ENCODE data around the gene KRT17.
"Not testable (repeated sequence)": the region's sequence is repeated elsewhere in the genome, so short reads cannot be mapped to it uniquely, and the experiment has no call there.

The KRT17 gene

DNA sequence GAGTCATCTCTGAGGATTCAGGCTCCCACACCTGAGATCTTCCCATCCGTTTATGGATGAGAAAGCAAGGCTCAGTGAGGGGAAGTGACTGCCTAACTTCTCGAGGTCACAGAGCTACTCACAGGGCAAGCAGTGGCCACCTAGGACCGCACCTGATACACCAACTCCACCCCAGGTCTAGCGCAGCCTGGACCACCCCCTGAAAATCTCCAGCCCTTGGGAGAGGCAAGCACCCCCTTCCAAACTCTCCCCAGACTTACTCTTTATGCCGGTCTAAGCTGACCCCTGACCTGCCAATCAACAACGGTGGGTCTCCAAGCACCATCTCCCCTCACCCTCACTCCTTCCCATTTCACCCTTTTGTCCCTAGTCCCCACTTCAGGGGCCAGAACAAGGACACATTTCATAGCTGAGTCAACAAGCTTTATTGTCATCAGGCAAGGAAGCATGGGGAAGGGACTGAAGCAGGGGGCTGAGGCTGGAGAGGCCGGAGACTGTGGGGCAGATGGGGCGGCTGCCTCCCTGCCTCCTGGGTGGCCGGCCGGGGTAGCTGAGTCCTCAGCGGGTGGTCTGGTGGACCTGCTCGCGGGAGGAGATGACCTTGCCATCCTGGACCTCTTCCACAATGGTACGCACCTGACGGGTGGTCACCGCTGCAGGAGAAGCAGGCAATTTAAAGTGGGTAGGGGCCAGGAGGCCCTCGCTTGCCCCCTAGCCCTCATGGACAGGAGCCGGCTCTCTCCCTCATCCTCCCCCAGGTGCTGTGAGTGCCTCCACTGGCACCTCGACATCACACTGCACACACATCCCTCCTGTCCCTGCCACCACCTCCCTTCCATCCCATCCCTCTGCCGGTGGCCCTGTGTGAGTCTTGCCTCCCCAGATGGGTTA is 5.1 kb downstream of the KRT17 start:
- no peak for DNase-seq

DNA sequence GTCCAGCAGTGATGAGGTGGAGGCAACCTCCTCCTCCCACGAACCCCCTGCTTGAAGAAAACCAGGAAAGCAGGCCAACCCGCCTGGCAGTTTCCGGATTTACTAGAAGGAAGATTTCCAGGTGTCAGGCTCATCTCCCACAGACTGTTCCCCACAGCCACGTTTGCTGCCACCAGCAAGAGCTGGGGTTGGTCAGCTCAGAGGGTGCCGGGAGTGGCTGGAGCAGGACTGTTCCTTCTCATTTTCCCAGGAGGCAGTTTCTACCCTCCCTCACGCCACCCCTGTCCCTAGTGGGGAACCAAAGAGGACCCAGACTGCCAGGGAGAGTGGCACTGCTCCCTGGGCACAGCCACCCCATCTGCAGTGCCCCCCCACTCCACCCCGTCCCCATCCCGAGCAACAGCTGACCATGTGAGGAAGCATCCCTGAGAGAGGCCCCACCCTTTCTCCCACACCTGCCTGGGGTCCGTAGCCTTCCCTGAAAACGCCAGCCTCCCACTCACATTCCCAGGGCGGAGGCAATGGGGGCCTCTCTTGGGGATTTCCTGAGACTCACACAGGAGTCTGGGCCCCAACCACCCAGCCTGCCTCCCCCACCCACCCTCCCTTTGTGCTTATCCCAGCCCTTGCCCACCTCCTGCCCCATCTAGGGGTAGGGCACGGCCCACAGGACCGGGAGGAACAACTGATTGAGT is 5.9 kb downstream of the KRT17 start:
- no peak for DNase-seq

DNA sequence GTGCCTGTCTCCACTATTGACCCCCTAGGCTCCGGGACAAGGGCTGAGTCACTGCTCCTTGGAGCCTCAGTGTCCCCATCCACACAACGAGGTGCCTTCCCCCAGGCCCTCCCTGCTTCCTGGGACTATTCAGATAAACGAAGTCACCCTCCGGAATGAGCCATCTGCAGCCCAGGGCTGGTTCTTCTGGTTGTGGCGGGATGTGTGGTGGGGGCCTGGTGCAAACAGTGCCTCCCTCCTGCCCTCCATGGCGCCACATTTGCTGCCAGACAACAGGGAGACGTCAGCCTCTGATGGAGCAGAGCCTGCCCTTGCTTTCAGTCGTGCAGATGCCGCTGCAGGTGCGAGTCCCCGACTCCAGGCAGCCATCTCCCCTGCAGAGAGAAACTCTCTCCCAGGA is 6.7 kb downstream of the KRT17 start:
- DNase-seq: no peak

DNA sequence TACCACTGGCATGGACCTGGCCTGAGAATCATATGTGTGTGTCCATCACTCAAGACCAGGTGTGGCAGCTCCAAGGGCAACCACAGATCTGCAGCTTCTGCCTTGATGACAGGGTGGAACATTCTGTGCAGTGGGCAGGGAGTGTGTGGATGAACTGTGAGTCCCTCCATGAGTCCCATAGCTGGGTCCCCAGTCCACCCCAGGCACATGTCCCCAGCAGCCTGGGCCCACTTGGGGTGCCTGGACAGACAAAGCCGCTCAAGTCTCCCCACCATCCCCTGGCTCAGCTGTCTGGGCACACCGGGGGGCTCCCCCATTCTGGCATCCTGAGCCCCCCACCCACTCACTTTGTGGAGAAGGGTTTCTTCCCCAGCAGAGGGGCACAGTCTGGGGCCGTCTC is 7.2 kb downstream of the KRT17 start:
- no peak for DNase-seq

DNA sequence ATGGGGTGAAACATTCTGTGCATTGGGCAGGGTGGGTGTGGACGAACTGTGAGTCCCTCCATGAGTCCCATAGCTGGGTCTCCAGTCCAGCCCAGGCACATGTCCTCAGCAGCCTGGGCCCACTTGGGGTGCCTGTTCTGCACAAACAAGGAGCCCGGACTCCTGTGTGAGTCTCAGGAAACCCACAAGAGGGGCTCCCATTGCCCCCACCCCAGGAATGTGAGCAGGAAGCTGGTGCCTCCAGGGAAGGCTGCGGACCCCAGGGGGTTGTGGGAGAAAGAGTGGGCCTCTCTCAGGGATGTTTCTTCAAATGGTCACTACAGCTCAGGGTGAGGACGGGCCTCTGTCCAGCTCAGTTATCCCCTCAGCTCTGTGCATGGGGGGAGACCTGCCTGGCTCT is 7.9 kb downstream of the KRT17 start:
- DNase-seq: not testable (repeated sequence)

DNA sequence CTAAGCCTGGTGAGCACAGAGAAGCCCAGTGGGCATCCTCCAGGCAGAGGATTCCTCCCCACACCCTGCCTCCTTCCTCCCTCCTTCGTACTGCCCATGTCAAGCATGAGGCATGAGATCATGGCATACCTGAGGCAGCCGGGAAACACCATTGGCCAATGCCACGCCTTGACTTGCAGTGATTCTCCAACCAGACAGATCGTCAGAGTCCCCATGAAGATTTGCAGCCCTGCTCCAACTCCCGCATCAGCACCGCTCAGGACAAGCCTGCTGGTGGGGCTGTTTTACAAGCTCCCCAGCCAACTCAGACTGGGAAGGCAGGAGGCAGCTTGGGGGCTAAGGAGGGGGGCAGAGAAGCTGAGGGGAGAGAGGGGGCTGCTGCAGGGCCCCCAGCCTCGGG is 8.9 kb downstream of the KRT17 start:
- DNase-seq: no peak

DNA sequence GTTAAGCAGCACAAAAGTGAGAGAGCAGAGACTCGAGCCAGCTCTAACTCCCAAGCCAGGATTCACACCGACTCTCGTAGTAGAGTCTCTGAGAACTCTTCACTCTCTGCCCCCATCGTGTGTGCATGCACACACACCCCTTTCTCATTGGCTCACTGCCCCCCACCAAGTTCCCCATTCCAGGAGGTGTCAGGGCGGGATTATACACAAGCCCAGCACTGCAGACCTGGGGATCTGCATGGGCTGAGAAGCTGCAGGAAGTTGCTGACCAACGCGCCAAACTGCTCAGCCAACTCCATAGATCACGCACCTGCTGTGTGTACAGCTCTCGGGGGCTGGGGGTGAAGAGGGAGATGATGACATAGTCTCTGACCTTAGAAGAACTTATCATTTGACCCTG is 9.6 kb downstream of the KRT17 start:
- DNase-seq: not testable (repeated sequence)

DNA sequence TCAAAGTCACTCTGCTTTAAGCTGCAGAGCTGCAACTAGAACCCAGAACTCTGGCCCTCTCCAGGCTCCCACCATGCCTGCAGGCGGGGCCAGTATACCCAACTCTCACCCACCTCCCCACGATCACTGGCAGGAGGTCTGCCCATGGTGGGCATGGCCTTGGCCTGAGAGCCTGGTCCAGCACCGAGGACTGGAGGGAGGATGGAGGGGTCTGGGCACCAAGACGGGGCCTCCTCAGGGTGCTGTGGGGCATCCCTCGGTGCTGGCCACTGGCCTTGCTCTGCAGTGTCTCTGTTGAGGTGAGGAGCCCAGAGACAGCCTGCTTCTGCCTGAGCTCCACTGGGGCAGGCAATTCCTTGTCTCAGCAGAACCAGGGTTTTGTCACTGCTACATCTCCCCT is 10.3 kb downstream of the KRT17 start:
- no peak for DNase-seq

DNA sequence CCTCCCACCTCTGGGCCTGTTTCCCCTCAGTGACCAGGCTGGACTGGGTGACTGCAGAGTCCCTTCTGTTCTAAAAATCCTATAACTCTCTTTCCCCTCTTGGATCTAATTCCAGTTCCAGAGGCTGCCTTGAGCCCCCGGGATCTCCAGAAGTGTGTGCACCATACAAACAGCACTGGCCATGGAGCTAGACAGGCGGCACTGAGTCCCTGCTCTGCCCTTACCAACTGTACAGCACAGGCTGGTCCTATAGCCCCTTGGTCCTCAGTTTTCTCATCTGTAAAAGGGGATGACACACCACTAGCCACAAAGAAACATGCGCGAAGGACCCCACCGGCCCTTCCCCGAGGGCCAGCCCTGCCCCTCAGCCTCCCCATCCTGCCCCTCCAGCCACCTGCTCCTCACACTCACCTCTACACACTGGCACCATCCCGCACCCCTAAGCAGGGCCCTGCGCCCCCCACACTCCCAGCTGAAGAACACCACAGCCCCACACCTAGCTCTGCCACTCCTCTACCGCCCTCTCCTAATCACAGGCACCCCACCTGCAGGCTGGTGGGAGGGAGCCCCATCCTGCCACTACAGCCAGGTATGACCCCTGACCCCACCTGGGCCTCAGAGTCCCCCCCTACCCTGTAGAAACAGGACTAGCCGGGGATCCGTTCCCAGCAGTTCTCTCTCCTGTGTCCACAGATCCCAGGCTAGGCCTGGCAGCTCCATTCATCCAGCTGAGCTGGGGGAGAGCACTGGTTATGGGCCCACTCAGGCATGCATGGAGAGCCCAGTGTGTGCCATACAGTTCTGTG is 10.9 kb downstream of the KRT17 start:
- DNase-seq: no peak

DNA sequence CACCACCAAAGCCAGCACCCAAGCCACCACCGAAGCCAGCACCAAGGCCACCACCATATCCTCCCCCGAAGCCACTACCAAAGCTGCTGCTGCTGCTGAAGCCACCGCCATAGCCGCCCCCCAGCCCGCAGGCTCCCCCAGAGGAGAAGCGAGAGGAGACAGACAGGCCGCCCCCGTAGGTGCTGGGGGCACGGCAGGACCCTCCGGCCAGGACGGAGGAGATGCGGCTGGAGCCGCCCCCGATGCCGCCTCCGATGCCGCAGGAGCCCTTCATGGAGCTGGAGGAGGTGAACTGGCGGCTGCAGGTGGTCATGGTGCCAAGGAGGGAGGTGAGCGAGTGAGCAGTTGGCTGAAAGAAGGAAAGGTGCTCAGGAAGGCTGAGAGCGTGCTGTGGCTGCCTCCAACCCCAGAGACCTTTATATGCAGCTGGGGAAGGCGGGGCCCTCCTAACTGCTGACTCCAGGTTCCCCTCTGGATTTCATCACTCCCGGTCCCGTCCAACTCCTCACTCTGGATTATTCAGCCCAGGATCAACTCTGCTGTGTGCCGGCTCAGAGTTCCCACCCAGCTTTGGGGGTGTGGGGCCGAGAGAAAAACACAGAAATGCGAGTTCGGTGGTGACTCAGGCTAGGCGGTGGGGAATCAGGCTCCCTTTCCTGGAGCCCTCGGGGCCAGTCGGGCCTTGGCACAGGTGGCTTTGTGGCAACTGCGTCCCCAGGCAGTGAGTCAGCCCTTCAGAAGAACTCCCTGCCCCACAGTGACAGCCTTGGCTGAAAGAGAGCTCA is 11.8 kb downstream of the KRT17 start, which contains the start of gene KRT16:
Gene KRT16, minus strand, starts transcription at position 392 of the 785 bp plus-strand sequence. Its CDS starts 79 bp downstream, at position 313.
- not testable (repeated sequence) for DNase-seq

DNA sequence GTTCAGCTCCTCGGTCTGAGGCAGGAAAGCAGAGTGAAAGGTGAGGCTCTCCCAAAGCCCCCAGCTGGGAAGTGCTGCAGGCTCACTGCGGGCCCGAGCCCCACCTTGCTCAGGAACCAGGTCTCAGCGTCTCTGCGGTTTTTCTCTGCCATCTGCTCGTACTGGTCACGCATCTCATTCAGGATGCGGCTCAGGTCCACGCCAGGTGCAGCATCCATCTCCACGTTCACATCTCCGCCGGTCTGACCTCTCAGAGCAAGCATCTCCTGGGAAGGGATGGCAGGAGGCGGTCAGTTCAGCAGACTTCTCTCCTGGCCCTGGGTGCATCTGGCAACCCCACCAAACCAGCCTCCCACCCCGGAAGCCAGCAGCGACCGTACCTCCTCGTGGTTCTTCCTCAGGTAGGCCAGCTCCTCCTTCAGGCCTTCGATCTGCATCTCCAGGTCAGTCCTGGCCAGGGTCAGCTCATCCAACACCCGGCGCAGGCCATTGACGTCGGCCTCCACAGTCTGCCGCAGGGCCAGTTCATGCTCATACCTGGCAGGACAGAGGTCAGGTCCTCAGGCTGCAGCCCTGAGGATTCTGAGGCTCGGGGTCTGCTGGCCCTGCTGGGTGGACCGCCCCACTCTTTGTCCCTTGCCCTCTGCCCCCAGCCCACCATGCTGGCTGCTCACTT is 13.3 kb downstream of the KRT17 start:
- no peak for DNase-seq

DNA sequence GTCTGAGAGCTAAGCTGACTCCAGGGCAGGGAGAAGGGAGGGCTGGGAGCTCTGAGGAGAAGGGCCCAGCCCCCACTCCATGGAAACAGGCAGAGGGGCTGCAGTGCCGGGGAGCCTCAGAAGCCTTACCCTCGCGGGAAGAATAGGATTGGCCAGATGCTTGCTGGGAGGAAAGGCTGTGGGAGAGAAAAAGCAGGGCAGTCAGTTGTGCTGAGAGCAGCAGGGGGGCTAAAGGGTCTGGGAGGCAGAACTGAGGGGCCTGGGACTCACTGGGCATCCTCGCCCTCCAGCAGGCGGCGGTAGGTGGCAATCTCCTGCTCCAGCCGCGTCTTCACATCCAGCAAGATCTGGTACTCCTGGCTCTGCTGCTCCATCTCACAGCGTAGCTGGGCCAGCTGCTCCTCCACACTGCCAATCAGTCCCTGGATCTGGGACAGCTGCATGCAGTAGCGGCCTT is 14.3 kb downstream of the KRT17 start:
- not testable (repeated sequence) for DNase-seq

DNA sequence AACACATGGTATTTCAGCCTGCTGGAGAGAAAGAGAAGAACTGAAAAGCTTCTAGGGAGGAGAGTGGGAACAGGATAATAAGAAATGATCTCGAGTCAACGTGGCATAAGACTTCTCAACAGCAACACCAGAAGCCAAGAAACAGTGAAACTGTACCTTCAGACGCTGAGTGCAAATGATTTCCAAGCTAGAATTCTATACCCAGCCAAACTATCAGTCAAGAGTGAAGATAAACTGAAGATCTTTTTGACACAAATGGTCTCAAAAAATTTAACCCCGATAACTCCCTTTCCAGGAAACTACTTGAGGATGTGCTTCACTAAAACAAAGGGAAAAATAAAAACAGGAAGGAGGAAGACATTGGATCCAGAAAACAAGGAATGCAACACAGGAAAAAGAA is 17.4 kb downstream of the KRT17 start:
- not testable (repeated sequence) for DNase-seq

DNA sequence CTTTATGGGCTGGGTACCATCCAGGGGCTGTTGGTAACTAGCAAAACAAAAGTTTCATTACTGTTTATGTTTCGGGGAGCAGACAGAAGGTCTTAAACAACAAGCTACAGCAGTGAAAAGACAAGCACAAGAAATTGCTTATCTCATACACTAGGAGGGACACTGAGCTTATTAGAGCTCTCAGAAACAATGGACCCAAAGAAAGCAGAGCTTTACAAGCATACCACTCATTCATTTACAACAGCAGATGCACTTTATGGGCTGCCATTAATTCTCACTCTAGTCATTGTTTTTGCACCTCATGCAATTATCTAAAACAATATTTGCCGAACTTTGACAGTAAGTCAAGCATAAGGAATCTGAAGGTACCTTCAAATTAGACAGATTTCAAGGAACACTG is 21.9 kb downstream of the KRT17 start:
- no peak for DNase-seq

DNA sequence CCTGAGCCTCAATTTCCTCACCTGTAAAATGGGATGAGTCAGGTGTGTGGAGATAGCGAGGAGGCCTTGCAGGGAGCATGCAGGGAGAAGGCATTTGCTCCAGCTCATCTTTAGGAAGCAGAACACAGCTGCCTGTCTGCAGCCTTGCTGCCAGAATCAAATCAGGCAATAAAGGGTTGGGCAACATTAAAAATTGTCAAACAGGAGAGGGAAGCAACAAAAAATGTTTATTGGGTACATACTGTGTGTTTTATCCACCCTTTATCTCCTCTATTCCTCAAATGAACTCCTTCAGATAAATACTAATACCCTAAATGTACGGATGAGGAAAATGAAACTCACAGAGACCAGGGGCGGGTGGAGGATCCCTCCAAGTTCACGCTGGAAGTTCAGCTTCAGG is 24.1 kb downstream of the KRT17 start:
- no peak for DNase-seq

DNA sequence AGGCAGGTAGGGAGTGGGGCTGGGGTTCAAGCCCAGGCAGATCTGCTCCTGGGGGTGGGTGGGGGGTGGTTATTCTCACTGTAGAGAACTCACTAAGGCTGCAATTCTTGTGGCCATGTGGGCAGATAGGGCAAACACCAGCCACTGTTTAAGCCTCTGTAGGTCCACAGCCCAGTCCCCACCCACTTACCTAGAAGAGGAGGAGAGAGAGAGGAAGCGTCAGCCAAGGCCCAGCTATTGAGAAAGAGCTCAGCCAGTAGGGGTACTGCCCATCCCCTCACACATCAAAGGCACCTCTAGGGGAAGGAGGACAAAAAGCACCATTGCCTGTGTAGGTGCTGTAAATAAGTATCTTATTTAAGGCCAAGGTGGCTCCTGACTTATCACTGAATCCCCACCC is 24.7 kb downstream of the KRT17 start:
- DNase-seq: no peak

DNA sequence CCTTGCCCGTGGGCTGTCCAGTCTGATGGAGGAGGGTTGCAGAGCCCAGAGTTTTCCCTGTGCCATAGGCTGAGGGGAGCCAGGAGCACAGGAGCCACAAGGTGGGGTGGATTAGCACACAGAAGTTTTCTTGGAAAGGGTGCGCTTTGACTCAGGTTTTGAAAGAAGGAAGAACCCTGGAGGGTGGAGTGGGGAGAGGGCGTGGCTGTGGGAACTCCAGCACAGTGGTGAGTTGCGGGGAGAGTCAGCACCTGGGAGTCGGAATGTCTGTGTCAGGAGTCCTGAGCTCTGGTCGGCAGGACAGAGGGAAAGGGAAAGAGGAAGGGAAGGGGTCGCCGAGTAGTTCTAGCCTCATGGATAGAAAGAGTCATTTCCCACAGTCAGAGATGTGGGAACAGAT is 28.8 kb downstream of the KRT17 start:
- no peak for DNase-seq

DNA sequence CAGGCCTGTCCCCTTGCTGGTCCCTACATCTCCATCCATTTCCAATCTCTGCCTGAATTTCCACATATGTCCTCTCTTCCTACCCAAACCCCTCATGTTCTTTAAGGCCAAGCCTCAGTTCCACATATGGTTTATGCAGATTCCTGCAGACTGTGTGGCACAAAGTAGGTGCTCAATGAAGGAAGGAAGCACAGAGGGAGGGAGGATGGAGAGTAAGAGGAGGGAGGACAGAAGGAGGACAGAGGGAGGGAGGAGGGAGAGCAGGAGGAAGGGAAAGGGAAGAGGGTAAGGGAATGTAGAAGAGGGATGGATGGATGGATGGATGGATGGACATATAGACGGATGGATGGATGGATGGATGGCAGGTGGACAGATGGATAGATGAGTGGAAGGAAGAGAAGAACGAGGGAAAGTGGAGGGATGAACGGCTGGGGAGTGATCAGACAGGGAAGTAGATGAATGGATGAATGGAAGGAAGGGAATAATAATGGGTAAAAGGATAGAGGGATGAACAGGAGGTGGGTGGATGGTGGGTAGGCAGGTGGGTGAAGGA is 29.9 kb downstream of the KRT17 start:
- no peak for DNase-seq

DNA sequence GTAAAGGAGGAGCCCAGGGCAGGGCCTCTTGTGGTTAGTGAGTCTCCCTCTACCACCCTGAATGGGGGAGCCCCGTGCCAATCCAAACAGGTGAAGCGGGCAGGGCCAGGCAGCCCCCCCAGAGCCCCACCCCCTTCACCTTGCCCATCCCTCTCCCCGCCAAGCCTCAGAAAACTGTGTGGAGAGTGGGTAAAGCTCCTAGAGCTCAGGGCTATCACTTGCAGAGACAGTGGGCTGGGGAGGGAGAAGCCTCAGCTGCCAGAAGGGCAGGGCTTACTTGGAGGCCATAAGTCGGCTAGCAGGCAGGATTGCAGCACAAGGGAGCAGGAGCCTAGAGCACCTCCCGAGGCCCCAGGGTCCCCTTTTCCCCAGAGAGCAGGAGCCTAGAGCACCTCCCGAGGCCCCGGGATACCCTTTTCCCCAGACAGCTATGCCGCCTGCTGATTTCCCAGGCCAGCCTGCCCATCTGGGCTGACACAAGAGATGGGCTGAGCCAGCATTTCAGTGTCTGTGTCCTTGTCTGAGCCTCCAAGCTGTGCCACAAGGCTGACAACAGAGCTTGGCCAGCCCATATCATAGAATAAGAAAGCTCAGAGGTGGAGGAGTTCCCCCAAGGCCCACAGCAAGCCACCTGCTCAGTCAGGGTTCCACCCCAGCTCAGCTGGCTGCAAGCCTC is 30.9 kb downstream of the KRT17 start:
- DNase-seq: no peak

DNA sequence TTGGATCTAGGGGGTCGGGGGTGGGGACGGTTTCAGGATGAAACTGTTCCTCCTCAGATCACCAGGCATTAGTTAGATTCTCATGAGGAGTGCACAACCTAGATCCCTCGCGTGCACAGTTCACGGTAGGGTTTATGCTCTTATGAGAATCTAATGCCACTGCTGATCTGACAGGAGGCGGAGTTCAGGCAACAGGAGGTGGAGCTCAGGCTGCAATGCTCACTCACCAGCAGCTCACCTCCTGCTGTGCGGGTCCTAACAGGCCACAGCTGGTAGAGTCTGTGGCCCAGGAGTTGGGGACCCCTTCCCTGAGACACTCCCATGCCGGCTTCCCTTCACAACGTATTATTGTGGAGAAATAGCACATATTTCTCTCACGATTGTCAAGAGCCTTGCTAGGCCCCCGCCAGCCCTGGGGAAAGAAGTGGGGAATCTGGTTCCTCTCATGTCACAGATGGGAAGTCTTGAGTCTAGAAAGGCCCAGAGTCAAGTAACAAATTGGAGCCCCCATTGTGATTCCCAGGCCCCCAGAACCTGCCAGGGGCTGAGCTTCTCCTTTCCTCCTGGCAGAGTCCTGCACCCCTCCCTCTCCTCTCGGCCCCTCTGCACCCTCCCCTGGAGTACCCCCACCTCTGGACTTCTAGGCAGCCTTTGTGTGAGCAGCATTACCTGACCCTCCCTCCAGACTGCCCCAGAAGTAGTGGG is 31.6 kb downstream of the KRT17 start:
- DNase-seq: no peak

All from NCI-H1436 (cell line).